A549 treated with GW870086 at 1 μM for 4 hours (cell line): Measurements from ENCODE around the gene DAPK3. TPM values are rescaled to one million over a fixed set of nuclear protein-coding genes. Genes with fewer than 3 reads are reported as not detected.

ENCODE experiments used
- total RNA-seq: library from RNA; stranded (reverse); fragments of 200-300 nt; extraction: Qiagen RNA extraction; gene quantifications from 5 replicates; pipeline ENCODE4 v1.2.3, GENCODE V29; 2022; ENCODE audit warnings: low read depth

DAPK3 gene
- 41.5 to 46.1 TPM (median 43.6 TPM) in 5 replicates for total RNA-seq

GRCh38 chr19:3970808-3971598 lies at the start of gene DAPK3:
DAPK3 (minus strand) TSS chr19:3971099; CDS start chr19:3969735, 1,364 bp downstream.

GRCh38 chr19:4007021-4007835 lies 36.3 kb upstream of the DAPK3 start, which contains the start of gene PIAS4:
PIAS4 (plus strand) TSS chr19:4007736; CDS start chr19:4007761, 25 bp downstream.

GRCh38 chr19:3984908-3985642 lies 14.2 kb upstream of the DAPK3 start, which contains the start of gene EEF2:
EEF2 (minus strand) TSS chr19:3985463; CDS start chr19:3985380, 83 bp downstream.

GRCh38 chr19:3932931-3933810 lies 37.7 kb downstream of the DAPK3 start, which contains the start of gene NMRK2:
NMRK2 (plus strand) TSS chr19:3933069; CDS start chr19:3933672, 603 bp downstream.

Other genes starting within 250 kb of the DAPK3 start
- 8.6 to 13.1 TPM (median 12.1 TPM) in 5 replicates for gene APBA3, start 209.4 kb downstream of the DAPK3 start, total RNA-seq
- 64.2 to 84.4 TPM (median 68.8 TPM) in 5 replicates for gene MRPL54, start 208.4 kb downstream of the DAPK3 start, total RNA-seq
- gene RAX2, start 198.9 kb downstream of the DAPK3 start, total RNA-seq = not detected in 5 replicates
- 0.94 to 1.8 TPM (median 1.2 TPM) in 5 replicates for gene MATK, start 184.7 kb downstream of the DAPK3 start, total RNA-seq
- 0.21 TPM in 1 of 5 replicates, not detected in the others for gene ZFR2, start 102.1 kb downstream of the DAPK3 start, total RNA-seq
- gene ATCAY, start 90.4 kb downstream of the DAPK3 start, total RNA-seq = 0.05 to 0.43 TPM (median 0.13 TPM) in 5 replicates
- not detected in 5 replicates for gene NMRK2, start 38.0 kb downstream of the DAPK3 start, total RNA-seq
- gene EEF2, start 14.4 kb upstream of the DAPK3 start, total RNA-seq = 859 to 1,088 TPM (median 1,044 TPM) in 5 replicates
- 13.7 to 16.9 TPM (median 15.9 TPM) in 5 replicates for gene PIAS4, start 36.6 kb upstream of the DAPK3 start, total RNA-seq
- 15.3 to 22.1 TPM (median 20.9 TPM) in 5 replicates for gene ZBTB7A, start 95.8 kb upstream of the DAPK3 start, total RNA-seq
- gene MAP2K2, start 153.0 kb upstream of the DAPK3 start, total RNA-seq = 118 to 168 TPM (median 160 TPM) in 5 replicates
- gene CREB3L3, start 182.5 kb upstream of the DAPK3 start, total RNA-seq = 0.07 to 0.16 TPM (median 0.11 TPM) in 3 of 5 replicates, not detected in the others
- 27.5 to 37.0 TPM (median 31.9 TPM) in 5 replicates for gene SIRT6, start 211.5 kb upstream of the DAPK3 start, total RNA-seq
- gene ANKRD24, start 211.6 kb upstream of the DAPK3 start, total RNA-seq = 0.15 to 0.33 TPM (median 0.22 TPM) in 5 replicates